Epidermal melanocyte (primary cell): ENCODE data around the gene ACTR1B.
"Not testable (repeated sequence)": the region's sequence is repeated elsewhere in the genome, so short reads cannot be mapped to it uniquely, and the experiment has no call there.

Experiments used
- DNase-seq: peaks from one replicate; pipeline ENCODE4 v3.0.0; 2011; ENCODE audit warnings: low spot score; ENCODE audit not compliant: insufficient read length

ACTR1B gene

GRCh38 chr2:97618939-97619827 is 44.7 kb downstream of the ACTR1B start:
- not testable (repeated sequence) for DNase-seq

- no peak for DNase-seq
These were observed 45.9 kb downstream of the ACTR1B start for GRCh38 chr2:97617911-97618310.

GRCh38 chr2:97615746-97616145 is 48.1 kb downstream of the ACTR1B start:
- not testable (repeated sequence) for DNase-seq

- not testable (repeated sequence) for DNase-seq
These were observed 51.9 kb downstream of the ACTR1B start for GRCh38 chr2:97611895-97612294.

- DNase-seq = not testable (repeated sequence)
These were observed 55.1 kb downstream of the ACTR1B start for GRCh38 chr2:97608745-97609144.
